T-cell (primary cell): ENCODE results near the gene MTG2. TPM values are rescaled to one million over a fixed set of nuclear protein-coding genes. Genes with fewer than 3 reads are reported as not detected.

Experiments used
- ATAC-seq, 4 experiments: fragments of 200-7000 bp in 3 of 4; fragments of 150-1000 bp in 1 of 4; cut with Tn5 transposase; replicated peaks in 1 of 4; 1 replicate in 3 of 4; 2 replicates in 1 of 4; pipeline ENCODE4 v1.10.0; 2021; ENCODE audit warnings: moderate library complexity in 3 of 4, mild to moderate bottlenecking in 2 of 4, moderate number of reproducible peaks in 1 of 4
- CTCF ChIA-PET, 2 donors: fragments of 300-600 bp; sonication (Branson Sonifier 250); formaldehyde crosslinking; loops; one replicate each; lab custom pipeline; 2022; ENCODE audit warnings: antibody characterized with exemption in 2 of 2; lab: Charles Lee
- POLR2A ChIA-PET, 2 donors: fragments of 300-600 bp; sonication (Branson Sonifier 250); formaldehyde crosslinking; loops; one replicate each; lab custom pipeline; 2022; ENCODE audit warnings: antibody characterized with exemption in 2 of 2; lab: Charles Lee
- DNase-seq, 35 experiments: peaks; one replicate each; pipeline versions ENCODE4 v3.0.0 to v3.0.0-alpha.2; 2013 to 2023
- H3K27ac ChIP-seq: one replicate; pipeline ENCODE4 v1.5.1; 2013; ENCODE audit warnings: low read length
- H3K27me3 ChIP-seq, 2 experiments: replicated peaks in 1 of 2; 1 replicate in 1 of 2; 2 replicates in 1 of 2; pipeline versions ENCODE4 v1.6.1 to v1.7.0; 2013; ENCODE audit warnings: low read length in 1 of 2, mixed read lengths in 1 of 2; ENCODE audit not compliant: control insufficient read depth in 2 of 2, insufficient read depth in 2 of 2; ENCODE audit errors: extremely low read depth in 1 of 2
- H3K36me3 ChIP-seq, 2 donors: 1 replicate in 1 of 2; 2 replicates in 1 of 2; pipeline versions ENCODE4 v1.6.1 to v1.7.0; 2013; ENCODE audit warnings: low read length in 1 of 2; ENCODE audit not compliant: control insufficient read depth in 2 of 2, insufficient read depth in 1 of 2; ENCODE audit errors: extremely low read depth in 1 of 2
- H3K4me1 ChIP-seq, 2 experiments: 1 replicate in 1 of 2; 2 replicates in 1 of 2; pipeline versions ENCODE4 v1.6.1 to v1.7.0; 2013; ENCODE audit warnings: low read length in 2 of 2, mixed read lengths in 1 of 2; ENCODE audit not compliant: insufficient read depth in 2 of 2, control insufficient read depth in 1 of 2; ENCODE audit errors: extremely low read depth in 1 of 2
- H3K4me3 ChIP-seq, 2 donors: 1 replicate in 1 of 2; 2 replicates in 1 of 2; pipeline versions ENCODE4 v1.5.1 to v1.7.0; 2013; ENCODE audit warnings: mild to moderate bottlenecking in 2 of 2, low read length in 1 of 2, moderate library complexity in 1 of 2; ENCODE audit not compliant: control insufficient read depth in 1 of 2; ENCODE audit errors: extremely low read depth in 1 of 2
- H3K9me3 ChIP-seq: 2 replicates; pipeline ENCODE4 v1.7.0; 2013
- H3K27ac Mint-ChIP-seq, 2 donors: one replicate each; pipeline ENCODE4 v1.8.0; 2020 to 2021; ENCODE audit warnings: mild to moderate bottlenecking in 2 of 2, mixed read lengths in 2 of 2
- H3K27me3 Mint-ChIP-seq, 2 donors: one replicate each; pipeline ENCODE4 v1.8.0; 2021 to 2022; ENCODE audit warnings: mixed read lengths in 2 of 2
- H3K36me3 Mint-ChIP-seq: one replicate; pipeline ENCODE4 v1.8.0; 2021; ENCODE audit warnings: mixed read lengths
- H3K4me1 Mint-ChIP-seq, 3 donors: one replicate each; pipeline ENCODE4 v1.8.0; 2020 to 2022; ENCODE audit warnings: mixed read lengths in 3 of 3, mild to moderate bottlenecking in 1 of 3
- H3K4me3 Mint-ChIP-seq, 3 donors: one replicate each; pipeline ENCODE4 v1.8.0; 2020 to 2022; ENCODE audit warnings: mild to moderate bottlenecking in 3 of 3, mixed read lengths in 3 of 3, moderate library complexity in 3 of 3
- H3K9me3 Mint-ChIP-seq, 3 donors: one replicate each; pipeline ENCODE4 v1.8.0; 2020 to 2022; ENCODE audit warnings: mixed read lengths in 3 of 3
- WGBS: methylation state at CpG from one replicate; pipeline ENCODE4 v1.1.5; 2013; ENCODE audit warnings: missing lambda C conversion rate; ENCODE audit not compliant: insufficient coverage; 5-methylcytosine and 5-hydroxymethylcytosine counted together
- total RNA-seq, 35 experiments: library from RNA in 6 of 35; stranded (reverse) in 6 of 35; fragments of 120-200 nt in 1 of 35; gene quantifications; one replicate each; pipeline versions ENCODE4 v1.2.1 to v1.2.4 and lab custom pipeline; 2013 to 2026

Gene MTG2
- total RNA-seq, 5 donors from 2014 or later (not counting 1 experiment from before 2014, with no cell fraction given): 21.1 to 51.9 (median 44.1) TPM

GRCh38 chr20:62237801-62238568 lies 55.2 kb downstream of the MTG2 start, which contains the start of gene OSBPL2:
Gene OSBPL2, plus strand, starts transcription at chr20:62238521. Its CDS starts 17,664 bp downstream, at chr20:62256185.
- peaks cover 0 to 3% of the 10 kb centered on the region in 2 donors for H3K27me3 Mint-ChIP-seq
- ATAC-seq (peak; percentile 96 to 99 (median 98)), DNase-seq (peak; percentile 96 to 100 (median 99))
- H3K4me3 Mint-ChIP-seq: peak within 1 kb of the TSS; percentile 75 to 83 (median 78)
- WGBS: 2% methylated on average over 46 of the region's 55 CpGs
- Histone ChIP-seq H3K27me3 (peaks cover 0 to 33% of the 10 kb centered on the region in 2 experiments), H3K36me3 (peaks cover 0 to 9% of the 10 kb centered on the region in 2 donors), H3K9me3 (no peaks in the 10 kb centered on the region), H3K4me3 (peak within 1 kb of the TSS; percentile 58 to 66), H3K4me1 (peaks cover 14 to 37% of the 10 kb centered on the region in 2 experiments), H3K27ac (peak within 1 kb of the TSS; percentile 55)
- peaks cover 11% of the 10 kb centered on the region for H3K36me3 Mint-ChIP-seq
- ChIA-PET CTCF (no interaction called here), POLR2A (no interaction called here)
- peak within 1 kb of the TSS; percentile 94 to 98 for H3K27ac Mint-ChIP-seq
- no peaks in the 10 kb centered on the region for H3K9me3 Mint-ChIP-seq
- peaks cover 42 to 47% (median 44%) of the 10 kb centered on the region in 3 donors for H3K4me1 Mint-ChIP-seq

- 0% methylated on average over 33 of the region's 70 CpGs for WGBS
- DNase-seq (peak in 5 of 35 experiments; percentile 7 to 34 (median 18)), ATAC-seq (peak in 1 of 4 experiments; percentile 1)
- peaks cover 11% of the 10 kb centered on the region for H3K36me3 Mint-ChIP-seq
- peak overlapping the region; percentile 6 for H3K27ac ChIP-seq
- CTCF ChIA-PET: no interaction called here
- peaks cover 14 to 37% of the 10 kb centered on the region in 2 experiments for H3K4me1 ChIP-seq
- peaks cover 0 to 14% of the 10 kb centered on the region in 2 donors for H3K36me3 ChIP-seq
- H3K9me3 Mint-ChIP-seq: no peaks in the 10 kb centered on the region
- peaks cover 0 to 1% of the 10 kb centered on the region in 2 donors for H3K27me3 Mint-ChIP-seq
- POLR2A ChIA-PET: no interaction called here
- peak overlapping the region; percentile 31 to 81 for H3K27ac Mint-ChIP-seq
- peak overlapping the region; percentile 75 to 83 (median 78) for H3K4me3 Mint-ChIP-seq
- peaks cover 0 to 26% of the 10 kb centered on the region in 2 experiments for H3K27me3 ChIP-seq
- H3K4me1 Mint-ChIP-seq: peaks cover 42 to 49% (median 44%) of the 10 kb centered on the region in 3 donors
- H3K4me3 ChIP-seq: peak overlapping the region; percentile 58 to 66
- H3K9me3 ChIP-seq: no peaks in the 10 kb centered on the region
Observed at GRCh38 chr20:62238569-62239277, 55.9 kb downstream of the MTG2 start.

GRCh38 chr20:62239278-62239879 lies 56.6 kb downstream of the MTG2 start:
- Histone ChIP-seq H3K36me3 (peaks cover 0 to 14% of the 10 kb centered on the region in 2 donors), H3K9me3 (no peaks in the 10 kb centered on the region), H3K27ac (peak overlapping the region; percentile 6), H3K4me1 (peaks cover 14 to 44% of the 10 kb centered on the region in 2 experiments), H3K4me3 (peak overlapping the region; percentile 58 to 66), H3K27me3 (peaks cover 0 to 19% of the 10 kb centered on the region in 2 experiments)
- DNase-seq (no peak), ATAC-seq (no peak)
- Mint-ChIP-seq H3K4me3 (peak overlapping the region; percentile 75 to 83 (median 78)), H3K36me3 (peaks cover 11% of the 10 kb centered on the region), H3K27me3 (no peaks in the 10 kb centered on the region), H3K9me3 (no peaks in the 10 kb centered on the region), H3K27ac (peak overlapping the region; percentile 31 to 81), H3K4me1 (peaks cover 46 to 54% (median 47%) of the 10 kb centered on the region in 3 donors)
- CTCF ChIA-PET: no interaction called here
- 73% methylated on average over 19 of the region's 23 CpGs for WGBS
- POLR2A ChIA-PET: no interaction called here

GRCh38 chr20:62240020-62240685 lies 57.3 kb downstream of the MTG2 start:
- Mint-ChIP-seq H3K36me3 (peaks cover 11% of the 10 kb centered on the region), H3K4me1 (peaks cover 51 to 59% (median 53%) of the 10 kb centered on the region in 3 donors), H3K27me3 (no peaks in the 10 kb centered on the region), H3K27ac (peak overlapping the region in 1 of 2 donors; percentile 2), H3K9me3 (no peaks in the 10 kb centered on the region), H3K4me3 (peak overlapping the region; percentile 75 to 83 (median 78))
- no peak for ATAC-seq
- ChIA-PET CTCF (no interaction called here), POLR2A (no interaction called here)
- H3K27me3 ChIP-seq: peaks cover 0 to 14% of the 10 kb centered on the region in 2 experiments
- H3K36me3 ChIP-seq: peaks cover 0 to 19% of the 10 kb centered on the region in 2 donors
- H3K27ac ChIP-seq: no peak overlapping the region
- H3K4me3 ChIP-seq: no peak overlapping the region
- 100% methylated on average over 2 of the region's 13 CpGs for WGBS
- H3K9me3 ChIP-seq: no peaks in the 10 kb centered on the region
- H3K4me1 ChIP-seq: peaks cover 14 to 49% of the 10 kb centered on the region in 2 experiments
- no peak for DNase-seq

GRCh38 chr20:62241506-62241905 lies 58.7 kb downstream of the MTG2 start:
- Histone ChIP-seq H3K4me1 (peaks cover 14 to 49% of the 10 kb centered on the region in 2 experiments), H3K27me3 (peaks cover 0 to 2% of the 10 kb centered on the region in 2 experiments), H3K9me3 (no peaks in the 10 kb centered on the region), H3K27ac (no peak overlapping the region), H3K36me3 (peaks cover 0 to 24% of the 10 kb centered on the region in 2 donors), H3K4me3 (no peak overlapping the region)
- ChIA-PET CTCF (no interaction called here), POLR2A (no interaction called here)
- no peak overlapping the region for H3K27ac Mint-ChIP-seq
- H3K4me1 Mint-ChIP-seq: peaks cover 53 to 64% (median 59%) of the 10 kb centered on the region in 3 donors
- no peaks in the 10 kb centered on the region for H3K27me3 Mint-ChIP-seq
- no peaks in the 10 kb centered on the region for H3K9me3 Mint-ChIP-seq
- H3K36me3 Mint-ChIP-seq: peaks cover 11% of the 10 kb centered on the region
- DNase-seq (no peak), ATAC-seq (no peak)
- WGBS: 97% methylated on average over 5 of the region's 10 CpGs
- peak overlapping the region; percentile 9 to 75 (median 41) for H3K4me3 Mint-ChIP-seq
